ENCODE measurements around the gene KCNJ4.
"Not testable (repeated sequence)": the region's sequence is repeated elsewhere in the genome, so short reads cannot be mapped to it uniquely, and the experiment has no call there.

KCNJ4 gene

DNA sequence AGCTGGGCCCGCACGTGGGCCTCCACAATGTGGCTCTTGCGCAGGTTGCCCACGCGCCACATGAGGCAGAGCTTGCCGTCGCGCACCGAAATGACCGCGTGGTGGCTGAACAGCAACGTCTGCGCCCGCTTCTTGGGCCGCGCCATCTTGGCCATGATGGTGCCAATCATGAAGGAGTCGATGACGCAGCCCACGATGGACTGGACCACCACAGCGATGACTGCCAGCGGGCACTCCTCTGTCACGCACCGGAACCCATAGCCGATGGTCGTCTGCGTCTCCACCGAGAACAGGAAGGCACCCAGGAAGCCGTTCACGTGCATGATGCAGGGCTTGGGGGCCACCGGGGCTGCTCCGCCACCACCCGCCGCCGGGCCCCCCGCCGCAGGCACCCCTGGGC lies 27.5 kb downstream of the KCNJ4 start:
- no peak for DNase-seq

DNA sequence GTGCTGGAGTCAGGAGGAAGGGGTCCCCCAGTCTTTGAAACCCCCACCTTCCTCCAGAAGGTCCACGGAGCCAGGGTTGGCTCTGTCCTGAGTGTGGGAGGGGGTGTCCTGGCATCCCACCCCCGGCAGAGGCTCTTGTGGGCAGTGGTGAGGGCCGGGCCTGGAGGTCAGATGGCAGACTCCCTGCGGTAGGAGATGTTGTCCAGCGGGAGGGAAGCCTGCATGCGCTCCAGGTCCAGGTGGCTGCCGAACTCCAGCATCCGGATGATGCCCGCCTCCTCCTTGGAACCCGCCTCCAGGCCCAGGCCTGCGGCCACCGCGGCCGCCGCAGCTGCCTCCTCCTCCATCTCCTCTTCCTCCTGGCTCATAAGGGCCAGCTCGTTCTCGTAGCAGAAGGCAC lies 28.4 kb downstream of the KCNJ4 start:
- no peak for DNase-seq

DNA sequence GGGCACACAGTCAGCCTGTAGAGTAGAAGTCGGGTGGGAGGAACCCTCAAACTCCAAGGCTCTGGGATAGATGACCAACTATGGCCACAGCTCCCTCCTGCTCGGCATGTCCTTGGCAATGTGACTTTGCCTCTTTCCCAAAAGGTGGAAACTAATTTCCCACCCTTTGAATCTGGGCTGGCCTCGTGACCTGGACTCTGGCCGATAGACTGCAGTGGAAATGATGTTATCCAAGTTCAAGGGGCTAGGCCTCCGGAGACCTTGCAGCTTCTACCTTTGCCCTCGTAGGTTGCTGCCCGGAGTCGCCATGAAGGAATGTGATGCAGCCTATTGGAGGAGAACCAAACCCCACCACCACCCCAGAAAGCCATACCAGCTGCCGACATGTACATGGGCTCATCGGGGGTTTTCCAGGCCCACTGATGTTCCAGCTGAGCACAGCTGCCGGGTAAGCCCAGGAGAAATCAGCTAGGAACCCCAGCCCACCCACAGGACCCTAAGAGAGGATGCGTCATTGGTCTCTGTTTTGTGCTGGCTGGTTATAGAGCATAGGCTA lies 30.4 kb downstream of the KCNJ4 start:
- DNase-seq, result no peak

DNA sequence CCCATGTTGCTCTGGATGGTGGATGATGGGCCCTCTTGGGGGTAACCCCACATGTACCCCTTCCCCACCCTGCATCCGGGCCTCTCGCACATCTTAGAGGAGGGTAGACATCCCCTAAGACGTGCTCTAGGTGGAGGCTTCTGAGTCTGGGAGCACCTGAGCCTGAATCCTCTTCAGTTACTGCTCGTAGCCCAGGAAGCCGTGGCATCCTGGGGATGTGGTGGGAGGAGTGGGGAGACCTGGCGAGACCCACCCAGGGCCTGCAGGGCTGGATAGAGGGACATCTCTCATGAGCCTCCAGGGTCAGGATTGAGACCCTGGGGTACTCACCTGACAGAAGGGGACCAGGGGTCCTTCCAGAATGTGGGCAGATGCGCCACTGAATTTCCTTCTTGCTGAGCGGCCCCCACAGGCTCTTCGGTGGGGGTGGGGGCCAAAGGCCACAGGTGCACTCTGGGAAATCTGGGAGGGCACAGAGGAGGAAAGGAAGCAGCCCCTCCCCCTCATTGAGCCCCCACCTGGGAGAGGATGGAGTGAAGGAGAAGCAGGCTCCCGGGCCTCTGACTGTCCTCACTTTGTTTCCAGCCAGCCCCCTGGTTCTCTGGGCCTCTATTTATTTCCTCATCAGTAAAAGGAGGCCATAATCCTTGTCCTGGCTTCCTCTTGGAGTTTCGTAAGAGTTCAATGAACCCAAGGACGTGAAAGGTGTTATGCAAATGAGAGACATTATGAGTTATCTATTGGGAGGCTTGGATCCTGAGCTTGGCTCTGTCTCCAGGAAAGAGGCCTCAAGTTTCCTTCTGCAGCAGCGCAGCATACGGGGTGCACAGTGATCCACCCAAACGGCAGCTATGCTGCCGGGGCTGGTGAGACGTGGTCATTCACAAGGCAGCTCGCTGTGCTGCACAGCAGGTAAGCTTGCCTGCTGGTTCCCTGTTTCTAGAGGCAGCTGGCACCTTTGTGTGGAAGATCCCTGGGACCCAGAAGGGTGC lies 31.2 kb downstream of the KCNJ4 start:
- no peak for DNase-seq

DNA sequence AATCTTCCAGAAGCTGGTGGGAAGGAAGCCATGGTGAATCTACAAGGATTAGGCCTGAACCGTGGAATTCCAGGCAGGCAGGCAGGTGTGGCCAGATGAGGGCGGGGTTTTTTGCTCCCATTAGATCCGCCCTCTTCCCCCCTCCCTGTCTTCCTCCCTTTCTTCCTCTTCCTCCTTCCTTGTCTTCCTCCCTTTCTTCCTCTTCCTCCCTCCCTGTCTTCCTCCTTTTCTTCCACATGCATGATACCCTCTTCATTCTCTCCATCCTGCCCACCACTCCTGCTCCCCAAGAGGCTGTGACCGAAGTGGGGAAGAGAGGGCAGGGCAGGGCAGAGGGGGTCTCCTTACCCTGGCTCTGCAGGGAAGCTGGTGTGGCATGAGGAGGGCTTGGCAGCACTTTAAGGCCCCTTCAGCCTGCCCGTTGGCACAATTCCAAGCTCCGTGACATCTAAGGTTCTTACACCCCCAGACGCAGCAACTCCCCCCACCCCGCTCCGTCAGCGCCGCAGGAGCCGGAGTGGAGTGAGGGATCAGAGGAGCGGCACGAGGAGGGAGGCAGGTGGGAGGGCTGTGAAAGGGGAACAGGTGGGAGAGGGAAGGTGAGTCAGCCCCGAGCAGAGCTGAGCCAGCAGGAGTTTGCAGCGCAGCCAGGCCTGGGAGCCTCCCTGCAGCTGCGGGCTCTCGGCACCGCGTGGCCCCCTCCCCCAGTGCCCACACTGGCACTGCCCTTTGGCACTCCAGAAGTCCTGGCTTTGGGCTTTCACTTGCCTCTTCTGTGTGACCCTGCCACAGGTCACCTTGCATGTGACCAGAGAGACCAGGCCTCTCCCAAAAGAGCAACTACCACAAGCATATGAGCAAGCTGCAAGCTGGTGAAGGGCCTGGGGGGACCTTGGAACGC lies 32.1 kb downstream of the KCNJ4 start:
- no peak for DNase-seq

DNA sequence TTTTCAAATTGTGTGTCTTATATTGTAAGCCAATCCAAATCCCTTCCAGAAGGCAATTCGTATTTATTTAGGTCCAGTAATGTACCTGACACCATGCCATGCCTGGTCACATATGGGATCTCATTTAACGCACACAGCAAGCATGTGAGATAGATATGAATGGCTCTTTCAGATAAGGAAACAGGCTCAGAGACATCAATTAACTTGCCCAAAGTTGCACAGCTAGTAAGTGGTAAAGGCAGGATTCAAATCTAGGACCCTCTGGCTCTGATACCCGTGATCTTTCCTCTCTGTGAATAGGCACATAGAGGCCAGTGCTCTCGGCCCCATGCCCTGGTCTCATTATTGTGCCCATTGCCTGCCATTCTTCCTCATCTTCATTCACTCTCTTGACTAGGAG lies 34.3 kb downstream of the KCNJ4 start:
- DNase-seq, result no peak

DNA sequence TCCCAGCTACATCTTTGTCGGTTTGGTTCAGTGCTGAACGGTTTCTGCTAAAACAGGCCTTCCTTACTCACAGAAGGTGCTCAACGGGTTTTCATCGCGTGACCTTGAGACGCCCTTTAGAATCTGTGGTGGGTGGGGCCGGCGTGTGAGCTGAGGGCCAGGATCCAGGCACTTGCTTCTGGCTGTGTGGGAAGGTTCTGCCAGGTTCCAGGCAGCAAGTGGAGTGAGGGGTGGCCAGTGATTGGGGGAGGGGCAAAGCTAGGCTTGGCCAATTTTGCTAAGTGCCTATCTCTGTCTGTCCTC lies 35.2 kb downstream of the KCNJ4 start:
- DNase-seq, result no peak

DNA sequence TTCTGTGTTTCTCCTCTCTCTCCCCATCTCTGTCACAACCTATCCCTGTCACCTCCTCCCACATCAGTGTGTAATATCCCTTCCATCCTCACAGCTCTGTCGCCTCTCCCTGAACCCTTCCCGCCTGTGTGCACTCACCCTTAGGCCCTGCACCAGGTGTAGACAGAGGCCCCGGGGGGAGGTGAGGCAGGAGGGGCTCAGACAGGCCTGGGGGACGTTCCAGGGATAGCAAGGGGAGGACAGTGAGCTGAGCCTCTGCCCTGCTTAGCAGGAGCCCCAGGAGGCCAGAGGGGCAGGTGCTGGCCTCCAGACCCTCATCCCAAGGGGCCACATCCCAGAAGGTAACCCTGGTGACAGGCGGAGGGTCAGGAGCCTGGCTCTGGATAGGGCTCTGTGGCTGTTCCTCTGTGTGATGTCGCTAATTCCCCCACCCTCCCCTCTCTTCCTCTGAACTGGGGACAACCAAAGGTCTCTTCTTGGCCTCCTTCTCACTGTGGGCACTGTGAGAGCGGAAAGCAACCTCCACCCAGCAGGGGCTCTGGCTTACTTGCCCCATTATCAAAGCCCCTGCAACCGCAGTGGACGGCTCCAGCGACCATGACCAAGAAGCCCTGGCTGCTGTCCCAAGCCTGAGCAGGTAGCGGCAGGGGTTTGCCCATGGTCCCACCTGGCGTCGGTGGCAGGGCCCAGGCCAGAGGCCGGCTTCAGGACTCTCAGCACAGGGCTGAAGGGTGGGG lies 35.7 kb downstream of the KCNJ4 start:
- no peak for DNase-seq

DNA sequence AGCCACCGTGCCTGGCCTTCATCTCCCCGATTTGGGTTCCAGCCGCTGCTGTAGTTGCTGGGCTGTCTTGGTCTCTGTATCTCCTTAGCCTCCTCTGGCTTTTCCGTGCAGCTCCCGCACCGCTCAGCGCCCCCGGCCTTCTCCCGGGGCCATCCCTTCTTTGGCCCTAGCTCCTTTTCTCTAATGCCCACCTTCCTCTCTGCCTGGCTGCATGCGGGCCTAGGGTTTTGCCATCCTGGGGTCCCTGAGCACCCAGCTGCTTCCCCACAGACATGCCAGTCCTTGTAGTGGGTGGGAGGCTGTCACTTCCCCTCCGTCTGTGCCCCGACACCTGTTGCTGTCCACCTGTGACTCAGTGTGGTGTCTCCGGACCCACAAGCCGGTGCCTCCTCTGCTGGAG lies 36.4 kb downstream of the KCNJ4 start:
- DNase-seq, result no peak

DNA sequence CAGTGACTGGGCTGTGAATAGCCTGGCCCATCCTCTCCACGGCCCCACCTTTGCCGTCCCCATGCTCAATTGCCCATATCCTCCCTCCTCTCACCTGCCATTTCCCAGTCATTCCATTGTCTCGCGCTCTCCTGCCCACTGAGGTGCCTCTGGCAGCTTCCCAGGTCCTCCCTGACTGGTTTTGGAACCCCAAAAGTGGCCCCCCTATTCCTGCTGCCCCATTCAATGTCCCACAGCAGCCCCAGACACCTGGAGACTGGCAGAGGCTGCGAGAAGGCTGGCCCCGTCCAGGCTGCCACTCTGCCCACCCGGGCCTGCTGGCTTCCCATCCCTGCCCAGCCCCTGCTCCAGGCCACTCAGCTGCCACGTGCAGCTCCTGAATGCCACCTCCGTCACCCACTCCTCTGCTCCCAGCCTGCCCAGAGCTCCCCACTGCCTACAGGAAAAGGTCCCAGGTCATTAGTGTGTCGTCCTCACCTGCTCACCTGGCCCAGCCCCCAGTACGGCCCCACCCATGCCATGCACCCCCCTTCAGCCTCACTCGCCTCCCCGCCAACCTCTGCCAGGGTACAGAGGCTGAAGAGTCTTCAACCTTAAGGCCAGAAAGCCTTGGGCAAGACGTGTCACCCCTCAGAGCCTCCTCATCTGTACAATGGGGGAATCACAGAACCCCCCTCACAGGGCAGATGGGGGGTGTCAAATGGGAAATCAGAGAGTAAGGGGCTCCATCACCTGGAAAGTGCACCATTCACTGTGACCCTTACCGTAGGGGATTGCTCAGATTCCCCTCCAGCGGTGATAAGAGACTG lies 37.5 kb downstream of the KCNJ4 start:
- DNase-seq, result no peak

DNA sequence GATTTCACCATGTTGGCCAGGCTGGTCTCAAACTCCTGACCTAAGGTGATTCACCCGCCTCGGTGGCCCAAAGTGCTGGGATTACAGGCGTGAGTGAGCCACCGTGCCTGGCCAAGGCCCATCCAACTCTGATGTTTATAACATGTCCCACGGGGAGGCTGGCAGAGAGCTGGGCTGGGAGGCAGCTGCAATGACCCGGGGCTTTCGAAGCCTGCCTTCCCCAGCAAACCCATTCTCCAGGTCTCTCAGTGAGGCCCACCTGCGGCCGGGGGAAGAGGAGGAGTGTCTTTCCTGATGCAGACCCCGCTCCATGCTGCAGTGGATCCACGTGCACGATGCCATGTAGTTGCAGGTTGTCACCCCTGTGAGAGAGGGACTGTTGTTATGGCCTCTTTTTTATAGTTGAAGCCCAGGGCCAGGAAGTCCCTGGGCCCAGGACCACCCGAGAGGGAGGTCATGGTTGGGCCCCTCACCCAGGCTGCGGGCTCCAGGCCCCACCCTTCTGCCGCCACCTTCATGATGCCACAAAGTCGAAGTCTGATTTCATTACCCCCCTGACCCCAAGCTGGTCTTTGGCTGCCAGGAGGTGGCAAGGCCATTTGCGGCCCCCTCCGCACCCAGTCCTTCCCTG lies 38.3 kb downstream of the KCNJ4 start:
- DNase-seq, result no peak

DNA sequence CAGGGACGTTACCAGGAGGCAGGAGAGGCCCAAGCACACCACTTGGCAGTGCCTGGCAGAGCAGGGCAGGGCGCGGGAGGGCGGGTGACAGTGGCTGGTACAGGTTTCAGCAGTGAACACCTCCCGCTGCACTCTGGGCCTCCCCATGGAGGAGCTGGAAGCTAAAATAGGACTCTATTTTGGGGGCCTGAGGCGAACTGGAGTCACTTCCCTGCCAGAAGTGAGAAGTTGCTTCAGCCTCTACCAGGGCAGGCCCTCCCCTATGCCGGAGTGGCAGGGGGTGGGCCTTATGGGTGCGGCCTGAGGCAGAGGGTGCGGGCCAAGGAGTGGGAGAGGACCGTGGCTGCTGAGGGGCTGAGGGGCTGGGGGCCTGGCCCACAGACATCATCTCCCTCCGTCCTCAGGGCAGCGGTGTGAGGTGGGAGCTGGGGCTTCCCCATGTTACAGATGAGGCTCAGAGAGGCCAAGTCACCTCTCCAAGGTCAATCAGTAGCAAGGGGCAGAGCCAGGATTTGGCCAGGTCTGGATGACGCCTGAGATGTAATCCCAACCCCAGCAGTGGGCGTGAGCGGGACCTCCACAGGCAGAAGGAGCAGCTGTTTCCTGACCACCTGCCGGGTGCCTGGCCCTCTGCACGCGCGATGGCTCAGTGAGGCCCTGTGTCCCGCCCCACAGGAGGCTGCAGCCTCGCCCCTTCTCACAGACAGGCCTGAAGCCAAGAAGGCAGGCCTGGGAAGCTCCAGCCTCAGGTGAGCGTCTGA lies 39.3 kb downstream of the KCNJ4 start:
- no peak for DNase-seq

DNA sequence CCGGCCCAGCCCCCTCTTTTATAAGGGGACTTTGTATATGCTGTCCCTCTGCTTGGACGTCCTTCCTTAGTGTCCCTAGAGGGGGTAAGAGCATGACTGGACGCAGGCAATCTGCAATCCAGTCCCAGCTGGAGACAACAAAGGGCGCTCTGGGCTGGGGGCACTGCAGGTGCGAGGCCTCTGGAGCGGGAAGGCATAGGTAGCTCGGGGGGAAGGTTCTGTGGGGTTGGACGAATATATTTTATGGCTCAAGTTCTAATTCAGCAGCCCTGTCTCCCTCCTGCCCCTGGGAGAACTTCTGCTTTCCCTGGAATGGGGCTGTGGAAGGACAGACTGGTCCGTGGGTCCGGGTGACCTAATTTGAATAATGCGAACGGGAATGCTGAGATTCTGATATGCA lies 40.0 kb downstream of the KCNJ4 start:
- DNase-seq, result no peak

DNA sequence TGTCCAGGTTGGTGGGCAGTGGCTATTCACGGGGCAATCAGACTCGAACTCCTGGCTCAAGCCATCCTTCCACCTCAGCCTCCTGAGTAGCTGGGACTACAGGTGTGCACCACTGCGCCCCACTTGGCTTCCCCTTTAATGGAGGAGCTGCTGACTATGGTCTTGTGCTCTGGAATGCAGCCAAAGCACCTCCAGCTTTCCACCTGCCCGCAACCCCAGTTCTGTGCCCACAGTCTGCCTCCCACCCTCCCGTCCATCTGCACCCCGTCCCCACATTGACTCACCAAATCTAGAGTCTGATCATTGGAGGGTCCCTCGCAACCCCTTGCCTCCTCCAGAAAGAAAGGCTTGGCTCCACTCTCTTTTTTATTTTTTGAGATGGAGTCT lies 41.0 kb downstream of the KCNJ4 start:
- DNase-seq, result no peak

DNA sequence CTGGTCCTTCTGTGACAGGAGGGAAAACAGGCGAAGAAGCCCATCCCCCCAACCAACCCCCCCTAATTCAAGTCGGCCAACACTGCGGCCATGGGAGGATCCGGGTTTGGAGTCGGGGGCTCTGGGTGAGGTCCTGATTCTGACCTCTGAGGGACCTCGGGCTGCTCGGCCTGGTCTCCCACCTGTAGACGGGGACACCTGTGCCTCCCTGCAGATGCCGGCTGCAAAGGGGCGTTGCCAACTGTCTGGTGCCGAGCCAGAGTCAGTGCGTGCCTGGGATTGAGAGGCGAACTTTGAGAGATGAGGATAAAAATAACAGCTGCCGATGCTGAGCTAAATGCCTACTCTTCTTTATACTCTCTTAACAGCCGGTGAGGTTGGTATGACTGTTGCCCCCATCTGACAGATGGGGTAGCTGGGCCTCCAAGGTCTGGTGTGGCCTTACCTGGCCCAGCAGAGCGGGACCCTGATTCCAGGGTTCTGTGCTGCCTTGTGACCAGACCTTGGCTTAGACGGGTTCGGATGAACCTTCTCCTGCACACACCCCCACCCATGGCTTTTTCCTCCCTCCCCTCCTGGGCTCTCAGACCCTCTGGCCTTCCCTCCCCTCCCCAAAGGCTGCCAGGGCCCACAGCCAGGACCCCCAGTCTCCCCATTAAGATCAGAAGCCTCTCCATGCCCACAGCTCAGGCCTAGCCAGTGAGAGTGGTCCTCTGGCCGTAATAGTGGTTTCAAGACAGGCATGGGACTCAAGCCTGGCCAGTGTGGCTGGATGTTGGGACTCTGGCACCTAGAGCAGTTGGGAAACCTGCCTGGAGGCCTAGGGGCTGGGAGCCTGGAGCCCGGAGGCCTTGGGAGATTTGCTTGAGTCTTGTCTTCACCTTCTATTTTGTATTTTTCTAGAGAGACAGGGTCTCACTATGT lies 41.7 kb downstream of the KCNJ4 start:
- no peak for DNase-seq

DNA sequence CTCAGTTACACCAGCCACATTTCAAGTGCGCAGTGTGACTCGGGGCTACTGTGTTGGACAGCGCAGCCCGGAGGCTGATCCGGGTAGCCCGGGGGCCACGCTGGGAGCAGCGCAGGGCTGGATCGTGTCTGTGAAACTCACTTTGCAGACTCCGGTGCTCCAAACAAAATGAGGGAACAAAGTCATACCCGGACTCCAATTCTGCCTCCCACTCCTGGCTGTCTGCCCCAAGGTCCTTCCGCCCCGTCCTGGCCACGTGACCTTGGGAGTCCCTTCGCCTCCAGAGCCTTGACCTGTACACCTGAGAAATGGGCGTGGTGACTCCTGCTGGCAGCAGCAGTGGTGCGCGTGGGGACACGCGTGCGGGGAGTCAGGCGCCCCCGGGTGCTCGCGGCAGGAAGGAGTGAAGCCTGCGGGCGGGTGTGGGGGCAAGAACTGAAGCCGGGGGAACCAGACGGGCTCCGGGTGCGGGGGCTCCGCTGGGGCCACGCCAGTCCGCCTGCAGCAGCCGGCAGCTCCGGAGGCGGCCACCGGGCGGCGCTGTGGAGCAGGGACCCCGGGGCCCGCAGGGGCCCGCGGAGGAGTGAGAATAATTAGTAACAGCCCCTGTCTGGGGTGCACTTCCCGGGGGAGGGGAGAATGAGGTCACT lies 42.4 kb downstream of the KCNJ4 start:
- DNase-seq, result peak; percentile 34

DNA sequence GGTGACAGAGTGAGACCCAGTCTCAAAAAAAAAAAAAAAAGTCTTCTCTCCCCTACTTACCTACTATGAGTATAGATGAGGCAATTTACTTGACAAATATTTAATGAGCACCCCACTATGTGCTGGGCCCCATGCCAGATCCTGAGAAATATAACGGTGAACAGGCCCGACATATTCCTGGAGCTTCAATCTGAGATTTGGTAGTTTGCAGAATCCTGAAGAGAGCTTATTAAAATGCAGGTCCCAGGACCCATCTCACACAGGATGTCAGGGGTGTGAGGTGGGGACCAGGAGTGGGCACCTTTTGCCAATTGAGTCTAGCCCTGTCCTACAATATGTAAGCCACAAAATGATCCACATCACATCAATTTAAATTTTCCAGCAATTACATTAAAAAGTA lies 44.0 kb downstream of the KCNJ4 start:
- no peak for DNase-seq

DNA sequence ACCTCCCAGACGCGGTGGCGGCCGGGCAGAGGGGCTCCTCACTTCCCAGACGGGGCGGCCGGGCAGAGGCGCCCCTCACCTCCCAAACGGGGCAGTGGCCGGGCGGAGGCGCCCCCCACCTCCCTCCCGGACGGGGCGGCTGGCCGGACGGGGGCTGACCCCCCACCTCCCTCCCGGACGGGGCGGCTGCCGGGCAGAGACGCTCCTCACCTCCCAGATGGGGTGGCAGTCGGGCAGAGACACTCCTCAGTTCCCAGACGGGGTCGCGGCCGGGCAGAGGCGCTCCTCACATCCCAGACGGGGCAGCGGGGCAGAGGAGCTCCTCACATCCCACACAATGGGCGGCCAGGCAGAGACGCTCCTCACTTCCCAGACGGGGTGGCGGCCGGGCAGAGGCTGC lies 45.1 kb downstream of the KCNJ4 start:
- DNase-seq, result not testable (repeated sequence)

DNA sequence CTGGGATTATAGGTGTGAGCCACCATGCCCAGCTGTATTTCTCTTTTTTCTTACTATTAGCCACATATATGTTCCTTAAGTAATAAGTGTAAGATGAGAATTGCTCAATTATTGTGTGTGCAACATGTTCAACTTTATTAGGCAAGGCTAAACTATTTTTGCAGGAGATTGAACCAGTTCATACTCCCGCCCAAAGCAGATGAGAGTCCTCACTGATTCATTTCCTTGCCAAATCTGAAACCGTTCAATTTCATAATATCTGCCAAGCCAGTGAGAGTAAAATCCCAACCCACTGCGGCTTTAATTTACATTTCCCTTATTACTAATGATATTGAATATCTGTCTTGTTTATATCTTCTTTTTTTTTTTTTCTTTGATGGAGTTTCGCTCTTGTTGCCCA lies 48.4 kb downstream of the KCNJ4 start:
- DNase-seq, result peak; percentile 34
